WI38 (cell line): Measurements from ENCODE around the gene MEDAG.

Source experiments
- H3K4me3 ChIP-seq: 2 replicates; pipeline ENCODE4 v1.5.1; 2011; ENCODE audit warnings: low read depth, mild to moderate bottlenecking, control low read depth, low read length
- CTCF ChIP-seq: IDR thresholded peaks from 2 replicates; pipeline ENCODE4 v1.5.1; 2012; ENCODE audit warnings: low read depth, mild to moderate bottlenecking, control low read depth, low read length

Gene MEDAG

GRCh38 chr13:30905932-30906383 is at the start of gene MEDAG:
MEDAG (plus strand) TSS chr13:30906271; CDS start chr13:30906516, 245 bp downstream.
- TF ChIP-seq CTCF, result no peak
- no peak within 1 kb of the TSS for H3K4me3 ChIP-seq

DNA sequence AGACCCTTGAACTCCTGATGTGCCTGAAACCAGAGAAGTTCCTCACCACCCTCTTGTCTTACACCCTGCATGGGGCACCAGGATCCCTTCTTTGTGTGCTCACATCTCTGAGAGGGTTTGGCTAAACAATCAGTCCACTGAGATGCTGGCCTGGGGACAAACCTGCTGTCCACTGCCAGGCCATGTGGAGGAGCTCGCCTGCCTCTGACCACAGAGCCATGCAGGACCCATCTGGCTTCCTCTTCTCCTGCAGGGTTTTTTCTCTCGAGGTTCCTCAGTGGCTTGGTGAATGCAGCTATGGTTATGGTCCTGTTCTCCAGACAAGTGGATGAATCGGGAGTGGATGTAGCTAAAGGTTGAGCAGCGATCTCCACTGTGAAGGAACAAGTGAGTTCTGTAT is 49.1 kb upstream of the MEDAG start:
- H3K4me3 ChIP-seq, result no peak overlapping the region
- no peak for TF ChIP-seq CTCF

DNA sequence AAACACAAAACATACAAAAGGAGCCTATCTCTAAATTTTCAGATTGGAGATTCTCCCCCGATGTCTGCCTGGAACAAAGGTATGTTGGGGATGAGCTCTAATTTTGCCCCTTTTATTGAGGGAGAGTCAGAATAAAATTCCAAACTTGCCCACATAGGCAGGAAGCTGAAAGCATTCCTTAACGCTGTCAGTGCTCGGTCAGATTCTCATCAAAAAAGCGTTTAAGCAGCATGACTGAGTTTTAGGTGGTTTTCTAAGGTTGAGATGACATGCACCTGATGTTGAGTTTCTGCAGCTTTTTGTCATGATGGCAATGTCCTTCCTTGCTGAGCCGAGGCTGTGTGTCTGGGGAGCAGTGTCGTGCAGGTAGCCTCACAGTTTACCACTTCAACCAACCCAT is 48.4 kb upstream of the MEDAG start:
- TF ChIP-seq CTCF, result no peak
- no peak overlapping the region for H3K4me3 ChIP-seq

- H3K4me3 ChIP-seq, result no peak overlapping the region
- TF ChIP-seq CTCF, result no peak
Measured at GRCh38 chr13:30859326-30859725, 46.7 kb upstream of the MEDAG start.

DNA sequence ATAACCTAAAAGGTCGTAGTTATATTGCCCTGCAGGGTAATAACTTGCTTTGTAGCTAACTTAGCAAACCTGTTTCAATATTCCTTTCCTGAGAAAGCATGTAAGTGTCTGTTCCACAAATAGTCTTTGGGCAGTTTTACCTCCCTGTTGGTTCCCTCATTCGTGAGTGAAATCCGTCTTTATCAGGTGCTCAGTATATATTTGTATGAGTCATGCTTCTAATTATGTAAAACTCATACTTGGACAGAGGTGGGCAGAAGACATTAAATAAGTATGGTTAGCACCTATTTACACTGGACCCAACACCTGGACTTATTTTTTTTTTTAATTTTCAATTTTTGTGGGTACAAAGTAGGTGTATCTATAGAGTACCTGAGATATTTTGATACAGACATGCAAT is 44.9 kb upstream of the MEDAG start:
- TF ChIP-seq CTCF, result no peak

DNA sequence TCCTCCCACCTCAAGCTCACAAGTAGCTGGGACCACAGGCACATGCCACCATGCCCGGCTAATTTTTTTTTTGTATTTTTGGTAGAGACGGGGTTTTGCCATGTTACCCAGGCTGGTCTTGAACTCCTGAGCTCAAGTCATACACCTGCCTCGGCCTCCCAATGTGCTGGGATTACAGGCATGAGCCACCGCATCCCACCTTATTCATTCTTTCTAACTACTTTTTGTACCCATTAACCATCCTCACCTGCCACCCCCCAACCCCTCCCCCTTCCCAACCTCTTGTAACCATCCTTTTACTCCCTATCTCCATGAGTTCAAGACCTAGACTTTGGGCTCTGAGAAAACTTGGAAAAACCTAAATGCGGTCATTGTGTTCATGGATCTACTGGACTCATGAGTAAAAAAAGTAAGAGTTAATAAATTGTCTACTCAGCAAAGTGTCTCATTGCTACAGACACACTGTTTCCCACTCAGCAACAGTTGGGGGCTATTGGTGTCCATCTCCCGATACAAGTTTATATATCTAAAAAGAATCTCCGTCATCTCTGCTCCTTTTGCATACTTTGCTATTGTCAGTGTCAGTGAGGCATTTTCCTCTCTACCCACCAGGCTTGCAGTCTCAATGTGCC is 44.1 kb upstream of the MEDAG start:
- no peak overlapping the region for H3K4me3 ChIP-seq
- no peak for TF ChIP-seq CTCF

More for the DNA sequence above, 44.9 kb upstream of the MEDAG start:
- H3K4me3 ChIP-seq, result no peak overlapping the region

DNA sequence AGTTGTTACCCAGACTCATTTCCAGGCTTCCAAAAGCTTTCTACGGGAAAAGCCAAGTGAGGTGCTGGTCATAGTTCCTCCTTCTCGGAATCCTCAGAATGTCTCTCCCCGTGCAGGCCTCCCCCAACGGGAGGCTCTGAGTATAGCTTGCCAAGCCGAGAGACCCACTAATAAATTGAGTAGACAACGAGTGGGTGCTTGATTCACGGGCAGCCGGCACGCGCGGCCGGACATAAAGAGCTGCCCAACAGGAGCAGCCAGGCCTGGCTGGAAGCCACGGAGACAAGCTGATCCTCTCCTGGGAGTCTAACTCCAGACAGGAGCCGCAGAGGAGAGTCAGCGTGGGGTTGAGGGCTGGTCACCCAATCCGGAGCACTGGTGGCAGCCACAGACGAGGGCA is 43.4 kb upstream of the MEDAG start:
- no peak for TF ChIP-seq CTCF
- H3K4me3 ChIP-seq, result no peak overlapping the region
